Activated CD4-positive, alpha-beta T cell treated with anti-CD3 and anti-CD28 coated beads, Interleukin-2, amount 50 U/mL, for 48 hours (primary cell): ENCODE data around the gene AFF1.

ENCODE experiments used
- DNase-seq, 2 experiments: peaks; one replicate each; pipeline ENCODE4 v3.0.0-alpha.2; 2020

The AFF1 gene

GRCh38 chr4:86934771-86935565, at the start of gene AFF1:
AFF1 (plus strand) TSS chr4:86935011; CDS start chr4:86948534, 13,523 bp downstream.
- DNase-seq: peak; percentile 86 to 90

- DNase-seq: no peak
These were observed 44.0 kb upstream of the AFF1 start for GRCh38 chr4:86890790-86891189.

- peak; percentile 50 to 60 for DNase-seq
These were observed 42.8 kb upstream of the AFF1 start, which contains the start of gene C4orf36 for GRCh38 chr4:86891762-86892635. C4orf36 (minus strand) TSS chr4:86892422; CDS start chr4:86891520, 902 bp downstream.

GRCh38 chr4:86892636-86892960, 42.2 kb upstream of the AFF1 start:
- no peak for DNase-seq

GRCh38 chr4:86893136-86893535, 41.7 kb upstream of the AFF1 start:
- DNase-seq: no peak

GRCh38 chr4:86894455-86894854, 40.4 kb upstream of the AFF1 start:
- no peak for DNase-seq

- DNase-seq: no peak
These were observed 38.9 kb upstream of the AFF1 start for GRCh38 chr4:86895692-86896488.

- DNase-seq: no peak
These were observed 38.2 kb upstream of the AFF1 start for GRCh38 chr4:86896596-86896995.

- DNase-seq: no peak
These were observed 36.2 kb upstream of the AFF1 start for GRCh38 chr4:86898562-86898961.

GRCh38 chr4:86901864-86902263, 32.9 kb upstream of the AFF1 start:
- DNase-seq: no peak

GRCh38 chr4:86908251-86908657, 26.6 kb upstream of the AFF1 start:
- no peak for DNase-seq

- DNase-seq: no peak
These were observed 25.1 kb upstream of the AFF1 start for GRCh38 chr4:86909546-86910295.

- no peak for DNase-seq
These were observed 24.4 kb upstream of the AFF1 start for GRCh38 chr4:86910369-86910768.

GRCh38 chr4:86910820-86911684, 23.8 kb upstream of the AFF1 start:
- DNase-seq: no peak

- DNase-seq: no peak
These were observed 18.4 kb upstream of the AFF1 start for GRCh38 chr4:86916392-86916791.

GRCh38 chr4:86917212-86918039, 17.4 kb upstream of the AFF1 start:
- no peak for DNase-seq

- DNase-seq: no peak
These were observed 16.2 kb upstream of the AFF1 start for GRCh38 chr4:86918539-86919072.

- DNase-seq: no peak
These were observed 15.1 kb upstream of the AFF1 start for GRCh38 chr4:86919561-86920223.

- DNase-seq: no peak
These were observed 13.1 kb upstream of the AFF1 start for GRCh38 chr4:86921608-86922252.
